GM10248 (cell line): ENCODE measurements around the gene KCNIP4.

Source experiments
- CTCF ChIA-PET: fragments of 300-600 bp; sonication (Branson Sonifier 250); formaldehyde crosslinking; extraction: SDS; loops from one replicate; lab custom pipeline; 2021; ENCODE audit warnings: antibody characterized with exemption; lab: Yijun Ruan, JAX
- POLR2A ChIA-PET: fragments of 350-650 bp; sonication (Branson Sonifier 250); formaldehyde crosslinking; extraction: SDS; loops from one replicate; lab custom pipeline; 2020; ENCODE audit warnings: antibody characterized with exemption; lab: Yijun Ruan, JAX
- DNase-seq: peaks from one replicate; pipeline ENCODE4 v3.0.0; 2012; ENCODE audit errors: extremely low spot score
- TF ChIP-seq, protein P1 (sequence below): IDR thresholded peaks from 2 replicates; pipeline ENCODE4 v1.5.1; 2012; ENCODE audit warnings: mild to moderate bottlenecking, low read depth; ENCODE audit errors: extremely low read depth, missing control alignments, control extremely low read depth

The KCNIP4 gene

DNA sequence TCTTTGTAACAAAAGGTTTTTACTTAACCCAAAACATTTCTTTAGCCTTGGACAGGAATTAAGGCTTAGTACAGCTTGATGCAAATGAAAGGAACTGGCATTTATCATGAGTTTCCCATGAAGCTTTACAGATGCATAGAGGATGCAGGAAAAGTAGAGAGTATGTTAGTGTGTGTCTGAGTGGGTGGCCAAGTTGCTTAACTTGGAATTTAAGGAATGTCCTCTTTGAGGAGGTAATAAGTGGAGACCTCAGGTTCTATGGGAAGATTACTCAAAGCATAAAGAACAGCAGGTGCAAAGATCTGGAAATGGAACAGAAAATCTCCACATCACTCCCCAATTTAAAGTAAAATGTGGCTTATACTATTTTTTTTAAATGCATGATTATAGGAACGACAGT is 457.9 kb downstream of the KCNIP4 start:
- ChIA-PET CTCF (interaction anchor here (0.9 kb wide), 1 partner anchor 20 kb away, joined by 3 read pairs; no protein-coding TSS in a partner anchor), POLR2A (no interaction called here)
- no peak for DNase-seq
- TF ChIP-seq, protein P1, sequence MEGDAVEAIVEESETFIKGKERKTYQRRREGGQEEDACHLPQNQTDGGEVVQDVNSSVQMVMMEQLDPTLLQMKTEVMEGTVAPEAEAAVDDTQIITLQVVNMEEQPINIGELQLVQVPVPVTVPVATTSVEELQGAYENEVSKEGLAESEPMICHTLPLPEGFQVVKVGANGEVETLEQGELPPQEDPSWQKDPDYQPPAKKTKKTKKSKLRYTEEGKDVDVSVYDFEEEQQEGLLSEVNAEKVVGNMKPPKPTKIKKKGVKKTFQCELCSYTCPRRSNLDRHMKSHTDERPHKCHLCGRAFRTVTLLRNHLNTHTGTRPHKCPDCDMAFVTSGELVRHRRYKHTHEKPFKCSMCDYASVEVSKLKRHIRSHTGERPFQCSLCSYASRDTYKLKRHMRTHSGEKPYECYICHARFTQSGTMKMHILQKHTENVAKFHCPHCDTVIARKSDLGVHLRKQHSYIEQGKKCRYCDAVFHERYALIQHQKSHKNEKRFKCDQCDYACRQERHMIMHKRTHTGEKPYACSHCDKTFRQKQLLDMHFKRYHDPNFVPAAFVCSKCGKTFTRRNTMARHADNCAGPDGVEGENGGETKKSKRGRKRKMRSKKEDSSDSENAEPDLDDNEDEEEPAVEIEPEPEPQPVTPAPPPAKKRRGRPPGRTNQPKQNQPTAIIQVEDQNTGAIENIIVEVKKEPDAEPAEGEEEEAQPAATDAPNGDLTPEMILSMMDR = no peak

DNA sequence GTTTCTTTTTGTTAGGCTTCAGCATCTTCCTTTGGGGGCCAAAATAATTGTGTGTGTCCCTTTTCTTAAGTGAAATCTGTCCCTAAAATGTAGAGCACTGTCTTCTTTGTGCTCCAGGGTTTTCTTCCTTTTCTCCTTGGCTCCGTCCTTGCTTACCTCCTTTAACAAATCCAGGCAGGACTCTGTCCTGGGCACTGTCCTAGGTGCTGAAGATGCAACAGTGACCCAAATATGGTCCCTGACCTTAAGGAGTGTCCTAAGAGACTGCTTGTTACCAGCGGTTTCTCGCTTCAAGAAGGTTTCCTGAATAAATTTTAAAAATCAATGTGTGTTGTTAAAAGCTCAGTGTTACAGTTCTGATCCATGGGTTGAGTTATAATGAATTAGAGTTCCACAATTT is 471.8 kb downstream of the KCNIP4 start:
- ChIA-PET CTCF (interaction anchor here (0.6 kb wide), 1 partner anchor 53 kb away, joined by 3 read pairs; no protein-coding TSS in a partner anchor), POLR2A (no interaction called here)
- no peak for DNase-seq
- TF ChIP-seq, protein P1 = no peak

DNA sequence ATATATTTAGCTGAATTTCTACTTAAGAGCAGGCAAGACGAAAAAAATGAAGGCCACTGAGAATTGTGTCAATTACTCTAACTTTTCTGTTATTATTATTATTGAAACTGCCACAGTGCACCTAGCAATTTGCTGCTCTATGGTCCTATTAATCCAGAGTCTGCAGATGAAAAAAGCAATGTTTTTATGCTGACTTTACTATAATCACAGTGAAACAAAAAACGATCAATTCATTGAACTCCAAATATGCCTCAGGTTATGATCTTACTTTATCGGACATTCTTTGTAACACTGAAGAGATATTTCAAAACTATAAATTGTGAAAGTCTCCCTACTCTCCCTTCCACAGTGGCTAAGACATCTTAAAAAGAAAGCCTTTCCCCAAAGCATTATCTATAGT is 474.4 kb downstream of the KCNIP4 start:
- ChIA-PET POLR2A (no interaction called here), CTCF (no interaction called here)
- TF ChIP-seq, protein P1 = no peak
- DNase-seq = no peak

DNA sequence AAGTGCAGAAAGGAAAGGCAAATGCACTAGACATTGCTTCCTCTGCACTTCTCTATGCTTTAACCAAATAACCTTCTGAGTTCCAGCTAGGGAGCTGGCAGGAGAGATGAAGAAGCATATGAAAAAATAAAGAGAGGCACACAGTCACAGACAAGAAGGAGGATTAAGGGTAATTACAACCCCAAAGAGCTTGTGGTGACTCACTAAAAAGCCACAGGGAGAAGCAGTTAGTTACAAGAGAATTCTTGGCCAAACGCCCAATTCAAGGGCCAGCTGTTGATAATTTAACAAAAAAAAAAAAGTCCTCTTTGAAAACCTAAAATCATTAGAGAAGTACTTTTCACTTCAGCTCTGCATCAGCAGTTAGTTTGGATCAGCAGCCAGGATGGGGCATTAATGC is 478.0 kb downstream of the KCNIP4 start:
- no peak for DNase-seq
- ChIA-PET POLR2A (no interaction called here), CTCF (interaction anchor here (0.8 to 3.6 kb wide), 7 partner anchors 11 to 698 kb away, joined by 3 to 27 read pairs (median 7); no protein-coding TSS in a partner anchor)
- TF ChIP-seq, protein P1 = no peak

DNA sequence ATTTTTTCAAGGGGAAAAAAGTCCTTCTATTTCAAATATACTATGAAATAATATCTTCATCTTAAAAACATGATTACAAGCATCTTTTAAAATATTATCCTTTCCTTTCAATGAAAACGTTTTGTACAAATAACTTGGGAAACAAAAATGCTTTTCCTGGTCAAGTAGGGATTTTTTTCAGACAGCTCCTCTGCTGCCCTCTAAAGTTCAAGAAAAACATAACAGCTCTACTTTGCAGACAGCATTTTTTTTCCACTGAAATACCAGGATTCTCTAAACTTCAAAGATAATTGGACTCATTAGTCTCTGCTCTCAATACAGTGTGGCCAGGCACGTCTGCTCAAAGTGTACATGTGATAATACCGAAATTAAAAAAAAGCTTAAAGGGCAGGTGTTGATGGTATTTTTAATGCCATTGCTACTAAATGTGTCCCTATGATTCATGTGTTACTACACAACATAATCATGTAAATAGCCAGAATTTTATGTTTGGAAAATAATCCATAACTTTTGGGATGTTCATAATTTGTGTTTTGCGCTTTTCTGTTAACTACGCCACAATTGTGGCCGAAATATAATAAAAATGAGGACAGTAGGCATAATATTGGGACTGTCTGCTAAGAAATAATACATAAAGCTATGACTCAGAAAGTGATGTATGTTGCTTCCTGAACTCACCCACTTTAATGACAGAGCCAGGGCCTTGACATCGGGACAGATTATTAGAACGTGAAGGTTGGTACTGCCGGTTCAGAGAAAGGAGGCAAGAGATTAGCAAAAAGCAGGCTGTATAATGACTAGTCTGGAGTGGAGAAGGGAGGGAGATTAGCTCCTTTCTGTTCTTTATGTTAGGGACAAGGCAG is 478.9 kb downstream of the KCNIP4 start:
- ChIA-PET POLR2A (no interaction called here), CTCF (interaction anchor here (1.3 to 3.6 kb wide), 7 partner anchors 10 to 697 kb away, joined by 3 to 27 read pairs (median 7); no protein-coding TSS in a partner anchor)
- TF ChIP-seq, protein P1 = peak; percentile 39
- peak; percentile 7 for DNase-seq

DNA sequence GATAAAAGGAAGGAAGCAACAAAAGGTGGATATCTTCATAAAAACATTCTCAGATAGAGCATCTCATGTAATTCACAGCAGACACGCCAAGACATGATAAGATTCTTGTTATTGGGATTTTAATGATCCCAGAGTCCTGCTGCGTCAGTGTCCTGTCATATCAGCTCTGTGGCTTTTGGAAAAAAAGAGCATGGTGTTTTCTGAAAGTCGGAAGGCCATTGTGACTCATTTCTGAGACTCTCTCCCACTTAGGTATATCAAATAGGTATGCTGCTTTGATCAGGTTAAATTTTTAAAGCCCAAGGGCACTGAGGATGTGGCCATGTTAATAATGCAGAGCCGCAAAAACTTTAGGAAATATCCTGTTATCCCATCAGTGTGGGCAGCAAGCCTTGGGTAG is 481.0 kb downstream of the KCNIP4 start:
- ChIA-PET POLR2A (no interaction called here), CTCF (no interaction called here)
- no peak for DNase-seq
- TF ChIP-seq, protein P1 = no peak
